SK-N-SH (cell line): Measurements from ENCODE around the gene METTL4. TPM values are rescaled to one million over a fixed set of nuclear protein-coding genes. Genes with fewer than 3 reads are reported as not detected.

Source experiments
- CTCF ChIA-PET: fragments of 300-600, 350-600 bp; formaldehyde crosslinking; extraction: SDS; loops from one replicate; lab custom pipeline; 2021; lab: Yijun Ruan, JAX
- POLR2A ChIA-PET: fragments of 350-600 bp; sonication (Branson Sonifier 250); formaldehyde crosslinking; extraction: SDS; loops from one replicate; lab custom pipeline; 2020; ENCODE audit warnings: antibody characterized with exemption, inconsistent platforms; lab: Yijun Ruan, JAX
- DNase-seq: peaks from one replicate; pipeline ENCODE4 v3.0.0; 2012
- H2AFZ ChIP-seq: fragments of 200-600 bp; sonication (generic); 2 replicates; pipeline ENCODE4 v1.8.1; 2016; ENCODE audit warnings: antibody characterized with exemption, mild to moderate bottlenecking, low read depth
- H3F3A ChIP-seq: fragments of 200-600 bp; sonication (generic); replicated peaks from 2 replicates; pipeline ENCODE3; 2016; ENCODE audit warnings: antibody characterized with exemption, mild to moderate bottlenecking; ENCODE audit not compliant: insufficient read depth
- H3K27ac ChIP-seq, 2 experiments: fragments of 200-500 bp in 1 of 2; fragments of 200-600 bp in 1 of 2; sonication (Bioruptor generic) in 1 of 2; sonication (generic), shearing (Covaris generic) in 1 of 2; 2 replicates each; pipeline versions ENCODE4 v1.5.1 to v1.6.1; 2014 to 2016; ENCODE audit warnings: low read depth in 2 of 2, inconsistent platforms in 1 of 2, low read length in 1 of 2, mild to moderate bottlenecking in 1 of 2, mixed read lengths in 1 of 2
- H3K27me3 ChIP-seq: fragments of 200-600 bp; sonication (generic), shearing (Covaris generic); 2 replicates; pipeline ENCODE4 v1.6.1; 2016; ENCODE audit warnings: mixed run types; ENCODE audit not compliant: insufficient read depth
- H3K36me3 ChIP-seq, 2 experiments: fragments of 200-500 bp in 1 of 2; fragments of 200-600 bp in 1 of 2; sonication (Bioruptor generic) in 1 of 2; sonication (generic) in 1 of 2; replicated peaks in 1 of 2; 2 replicates each; pipeline versions ENCODE3 to v1.5.1; 2014 to 2016; ENCODE audit warnings: low read length in 1 of 2, mild to moderate bottlenecking in 1 of 2; ENCODE audit not compliant: insufficient read depth in 2 of 2, control insufficient read depth in 1 of 2
- H3K4me1 ChIP-seq, 2 experiments: fragments of 200-500 bp in 1 of 2; fragments of 200-600 bp in 1 of 2; sonication (Bioruptor generic) in 1 of 2; sonication (generic), shearing (Covaris generic) in 1 of 2; 2 replicates each; pipeline versions ENCODE4 v1.5.1 to v1.6.1; 2014 to 2016; ENCODE audit warnings: low read depth in 1 of 2, low read length in 1 of 2, mixed run types in 1 of 2; ENCODE audit not compliant: insufficient read depth in 2 of 2, control insufficient read depth in 1 of 2
- H3K4me2 ChIP-seq: fragments of 200-600 bp; sonication (generic), shearing (Covaris generic); 2 replicates; pipeline ENCODE4 v1.6.1; 2017; ENCODE audit warnings: mixed run types
- H3K4me3 ChIP-seq, 2 experiments: fragments of 200-500 bp in 1 of 2; fragments of 200-600 bp in 1 of 2; sonication (Bioruptor generic) in 1 of 2; sonication (generic), shearing (Covaris generic) in 1 of 2; 2 replicates each; pipeline versions ENCODE4 v1.5.1 to v1.8.1; 2014 to 2016; ENCODE audit warnings: low read depth in 2 of 2, inconsistent platforms in 1 of 2, low read length in 1 of 2, mild to moderate bottlenecking in 1 of 2, mixed read lengths in 1 of 2, moderate library complexity in 1 of 2
- H3K79me2 ChIP-seq: fragments of 200-600 bp; sonication (generic); 2 replicates; pipeline ENCODE4 v1.8.1; 2017; ENCODE audit warnings: mild to moderate bottlenecking; ENCODE audit not compliant: insufficient read depth
- H3K9ac ChIP-seq: fragments of 200-600 bp; sonication (generic); 2 replicates; pipeline ENCODE4 v1.6.1; 2017; ENCODE audit warnings: mixed run types
- H3K9me2 ChIP-seq: fragments of 200-600 bp; sonication (generic); 2 replicates; pipeline ENCODE4 v1.6.1; 2017; ENCODE audit warnings: mixed run types
- H3K9me3 ChIP-seq: fragments of 200-600 bp; sonication (generic); 2 replicates; pipeline ENCODE4 v1.6.1; 2017; ENCODE audit warnings: mixed run types, mild to moderate bottlenecking, moderate library complexity
- H4K20me1 ChIP-seq: fragments of 200-600 bp; sonication (generic); 2 replicates; pipeline ENCODE4 v1.6.1; 2017; ENCODE audit warnings: mild to moderate bottlenecking, mixed run types; ENCODE audit not compliant: insufficient read depth
- FOSL2 ChIP-seq: IDR thresholded peaks from 2 replicates; pipeline ENCODE4 v1.4.0; 2012; ENCODE audit warnings: low read depth, mild to moderate bottlenecking, moderate library complexity, borderline replicate concordance
- FOXM1 ChIP-seq: IDR thresholded peaks from 2 replicates; pipeline ENCODE4 v1.4.0; 2012; ENCODE audit warnings: low read depth, mild to moderate bottlenecking
- JUND ChIP-seq: IDR thresholded peaks from 2 replicates; pipeline ENCODE4 v1.4.0; 2012
- MEF2A ChIP-seq: IDR thresholded peaks from 2 replicates; pipeline ENCODE4 v1.4.0; 2012; ENCODE audit warnings: low read depth, borderline replicate concordance
- NFIC ChIP-seq: IDR thresholded peaks from 2 replicates; pipeline ENCODE4 v1.4.0; 2012; ENCODE audit warnings: borderline replicate concordance
- NRF1 ChIP-seq: IDR thresholded peaks from 2 replicates; pipeline ENCODE4 v1.6.1; 2012; ENCODE audit warnings: low read depth, mild to moderate bottlenecking, low read length
- POLR2AphosphoS5 ChIP-seq: IDR thresholded peaks from 2 replicates; pipeline ENCODE4 v1.6.1; 2012; ENCODE audit warnings: low read depth, low read length
- RCOR1 ChIP-seq: fragments of 150-350 bp; IDR thresholded peaks from 2 replicates; pipeline ENCODE4 v1.6.1; 2017; ENCODE audit warnings: antibody characterized with exemption, low read length
- RXRA ChIP-seq: IDR thresholded peaks from 2 replicates; pipeline ENCODE4 v1.4.0; 2012; ENCODE audit warnings: low read depth, mild to moderate bottlenecking, borderline replicate concordance
- YY1 ChIP-seq: IDR thresholded peaks from 2 replicates; pipeline ENCODE4 v1.4.0; 2012; ENCODE audit warnings: low read depth, mild to moderate bottlenecking
- WGBS: methylation state at CpG from one replicate; pipeline ENCODE4 v1.1.6; 2017; ENCODE audit warnings: low lambda C conversion rate; 5-methylcytosine and 5-hydroxymethylcytosine counted together
- polyA plus RNA-seq, 3 experiments: library from polyadenylated mRNA; depleted of rRNA; stranded (reverse); fragments of >200 nt; gene quantifications; 2 replicates each; pipeline ENCODE4 v1.2.3, GENCODE V29; 2012
- TF ChIP-seq, protein P1 (sequence below): IDR thresholded peaks from 2 replicates; pipeline ENCODE4 v1.6.1; 2012; ENCODE audit warnings: mild to moderate bottlenecking, low read depth, low read length, moderate library complexity
- TF ChIP-seq, protein P2 (sequence below): IDR thresholded peaks from 2 replicates; pipeline ENCODE4; 2012
- TF ChIP-seq, protein P3 (sequence below): IDR thresholded peaks from 2 replicates; pipeline ENCODE4 v1.4.0; 2012; ENCODE audit warnings: low read depth

Gene METTL4
- polyA plus RNA-seq, 1 of the 3 experiments (the other 2 are of a cell fraction), result 2.9 TPM

DNA sequence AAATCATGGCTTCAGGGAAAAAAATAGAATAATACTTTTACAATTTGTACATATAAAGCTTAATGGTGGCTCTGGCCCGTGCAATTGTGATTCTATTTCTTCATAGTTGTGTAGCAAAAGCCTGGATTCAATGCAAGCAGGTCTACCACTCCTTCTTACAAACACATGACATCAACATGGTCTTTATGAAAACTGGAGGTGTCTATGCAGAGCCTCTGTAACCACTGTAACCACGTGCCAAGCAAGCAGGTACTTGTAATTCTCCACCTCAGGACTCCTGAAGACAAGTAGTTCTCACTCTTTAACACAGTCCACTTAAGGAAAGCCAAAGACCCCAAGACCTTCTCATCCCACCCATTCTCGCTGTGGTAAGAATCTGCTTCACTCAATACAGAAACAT is 62.6 kb downstream of the METTL4 start:
- no peaks in the 10 kb centered on the region for H3K27me3 ChIP-seq
- 72% methylated on average over 3 of the region's 3 CpGs for WGBS
- no peaks in the 10 kb centered on the region for H3F3A ChIP-seq
- peaks cover 0 to 3% of the 10 kb centered on the region in 2 experiments; a peak in 1 of 4 replicates for H3K4me1 ChIP-seq
- no peak overlapping the region for H3K4me3 ChIP-seq
- no peak overlapping the region for H3K9ac ChIP-seq
- H4K20me1 ChIP-seq, result no peaks in the 10 kb centered on the region
- no peak overlapping the region for H3K4me2 ChIP-seq
- H3K9me2 ChIP-seq, result no peaks in the 10 kb centered on the region
- no peak for DNase-seq
- TF ChIP-seq FOSL2 (no peak), RCOR1 (no peak), NRF1 (no peak), FOXM1 (no peak), JUND (no peak), YY1 (no peak), MEF2A (no peak), POLR2AphosphoS5 (no peak)
- TF ChIP-seq, protein P1, sequence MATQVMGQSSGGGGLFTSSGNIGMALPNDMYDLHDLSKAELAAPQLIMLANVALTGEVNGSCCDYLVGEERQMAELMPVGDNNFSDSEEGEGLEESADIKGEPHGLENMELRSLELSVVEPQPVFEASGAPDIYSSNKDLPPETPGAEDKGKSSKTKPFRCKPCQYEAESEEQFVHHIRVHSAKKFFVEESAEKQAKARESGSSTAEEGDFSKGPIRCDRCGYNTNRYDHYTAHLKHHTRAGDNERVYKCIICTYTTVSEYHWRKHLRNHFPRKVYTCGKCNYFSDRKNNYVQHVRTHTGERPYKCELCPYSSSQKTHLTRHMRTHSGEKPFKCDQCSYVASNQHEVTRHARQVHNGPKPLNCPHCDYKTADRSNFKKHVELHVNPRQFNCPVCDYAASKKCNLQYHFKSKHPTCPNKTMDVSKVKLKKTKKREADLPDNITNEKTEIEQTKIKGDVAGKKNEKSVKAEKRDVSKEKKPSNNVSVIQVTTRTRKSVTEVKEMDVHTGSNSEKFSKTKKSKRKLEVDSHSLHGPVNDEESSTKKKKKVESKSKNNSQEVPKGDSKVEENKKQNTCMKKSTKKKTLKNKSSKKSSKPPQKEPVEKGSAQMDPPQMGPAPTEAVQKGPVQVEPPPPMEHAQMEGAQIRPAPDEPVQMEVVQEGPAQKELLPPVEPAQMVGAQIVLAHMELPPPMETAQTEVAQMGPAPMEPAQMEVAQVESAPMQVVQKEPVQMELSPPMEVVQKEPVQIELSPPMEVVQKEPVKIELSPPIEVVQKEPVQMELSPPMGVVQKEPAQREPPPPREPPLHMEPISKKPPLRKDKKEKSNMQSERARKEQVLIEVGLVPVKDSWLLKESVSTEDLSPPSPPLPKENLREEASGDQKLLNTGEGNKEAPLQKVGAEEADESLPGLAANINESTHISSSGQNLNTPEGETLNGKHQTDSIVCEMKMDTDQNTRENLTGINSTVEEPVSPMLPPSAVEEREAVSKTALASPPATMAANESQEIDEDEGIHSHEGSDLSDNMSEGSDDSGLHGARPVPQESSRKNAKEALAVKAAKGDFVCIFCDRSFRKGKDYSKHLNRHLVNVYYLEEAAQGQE, result no peak
- TF ChIP-seq, protein P2, sequence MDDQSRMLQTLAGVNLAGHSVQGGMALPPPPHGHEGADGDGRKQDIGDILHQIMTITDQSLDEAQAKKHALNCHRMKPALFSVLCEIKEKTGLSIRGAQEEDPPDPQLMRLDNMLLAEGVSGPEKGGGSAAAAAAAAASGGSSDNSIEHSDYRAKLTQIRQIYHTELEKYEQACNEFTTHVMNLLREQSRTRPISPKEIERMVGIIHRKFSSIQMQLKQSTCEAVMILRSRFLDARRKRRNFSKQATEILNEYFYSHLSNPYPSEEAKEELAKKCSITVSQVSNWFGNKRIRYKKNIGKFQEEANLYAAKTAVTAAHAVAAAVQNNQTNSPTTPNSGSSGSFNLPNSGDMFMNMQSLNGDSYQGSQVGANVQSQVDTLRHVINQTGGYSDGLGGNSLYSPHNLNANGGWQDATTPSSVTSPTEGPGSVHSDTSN, result no peak
- TF ChIP-seq, protein P3, sequence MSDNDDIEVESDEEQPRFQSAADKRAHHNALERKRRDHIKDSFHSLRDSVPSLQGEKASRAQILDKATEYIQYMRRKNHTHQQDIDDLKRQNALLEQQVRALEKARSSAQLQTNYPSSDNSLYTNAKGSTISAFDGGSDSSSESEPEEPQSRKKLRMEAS, result no peak
- POLR2A ChIA-PET, result no interaction called here
- CTCF ChIA-PET, result no interaction called here
- no peaks in the 10 kb centered on the region for H3K79me2 ChIP-seq
- H3K36me3 ChIP-seq, result no peaks in the 10 kb centered on the region
- no peak overlapping the region for H2AFZ ChIP-seq
- H3K9me3 ChIP-seq, result no peaks in the 10 kb centered on the region
- no peak overlapping the region for H3K27ac ChIP-seq

DNA sequence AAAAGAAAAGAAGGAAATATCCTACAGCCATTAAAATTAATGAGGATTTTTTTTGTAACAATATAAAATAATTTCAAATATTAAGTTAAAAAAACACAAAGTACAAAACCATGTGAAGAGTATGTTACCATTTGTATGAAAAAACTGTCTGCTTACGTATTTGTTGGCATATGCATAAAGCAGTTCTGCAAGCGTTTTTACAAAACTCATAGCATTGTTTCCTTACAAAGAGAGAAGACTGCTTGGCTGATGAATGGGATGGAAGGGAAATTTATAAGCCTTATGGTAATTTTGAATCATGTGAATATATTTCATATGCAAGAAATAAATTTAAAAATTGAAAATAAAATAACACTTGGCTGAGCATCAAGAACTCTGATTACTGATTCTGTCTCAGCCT is 63.1 kb downstream of the METTL4 start:
- no peak for DNase-seq
- H3K4me1 ChIP-seq, result peaks cover 0 to 3% of the 10 kb centered on the region in 2 experiments; a peak in 1 of 4 replicates
- ChIA-PET CTCF (no interaction called here), POLR2A (no interaction called here)
- no peak overlapping the region for H3K4me3 ChIP-seq
- no peak overlapping the region for H3K27ac ChIP-seq
- no peaks in the 10 kb centered on the region for H4K20me1 ChIP-seq
- no peak for TF ChIP-seq NFIC
- no peak for TF ChIP-seq MEF2A
- TF ChIP-seq RXRA, result no peak
- H3F3A ChIP-seq, result no peaks in the 10 kb centered on the region
- H3K9me3 ChIP-seq, result no peaks in the 10 kb centered on the region
- H3K9me2 ChIP-seq, result no peaks in the 10 kb centered on the region
- no peak overlapping the region for H3K4me2 ChIP-seq
- H3K9ac ChIP-seq, result no peak overlapping the region
- no peak overlapping the region for H2AFZ ChIP-seq
- H3K79me2 ChIP-seq, result no peaks in the 10 kb centered on the region
- no peaks in the 10 kb centered on the region for H3K36me3 ChIP-seq
- 93% methylated on average over 2 of the region's 2 CpGs for WGBS
- no peaks in the 10 kb centered on the region for H3K27me3 ChIP-seq
